IMR-90 (cell line): Measurements from ENCODE around the gene HEATR5A. TPM values are rescaled to one million over a fixed set of nuclear protein-coding genes. Genes with fewer than 3 reads are reported as not detected.

Source experiments
- ATAC-seq: fragments of 200-7000 bp; cut with Tn5 transposase; 2 replicates; pipeline ENCODE4 v1.9.1; 2020; ENCODE audit warnings: low read depth, mild to moderate bottlenecking, moderate library complexity
- BruUV-seq: library from RNA; stranded (reverse); fragments of 400-500 nt; replicated peaks from 2 replicates; lab custom pipeline; 2021; lab: Mats Ljungman, UMichigan
- CTCF ChIA-PET: fragments of 300-600 bp; formaldehyde crosslinking; extraction: SDS; loops from one replicate; lab custom pipeline; 2021; ENCODE audit warnings: antibody characterized with exemption; lab: Yijun Ruan, JAX
- POLR2A ChIA-PET: fragments of 300-600 bp; sonication (Branson Sonifier 250); formaldehyde crosslinking; loops from one replicate; lab custom pipeline; 2022; ENCODE audit warnings: antibody characterized with exemption; ENCODE audit not compliant: unreplicated experiment; lab: Charles Lee
- DNase-seq: peaks from one replicate; pipeline ENCODE4 v3.0.0; 2013
- H2AFZ ChIP-seq: replicated peaks from 2 replicates; pipeline ENCODE3; 2013; ENCODE audit warnings: low read length, mild to moderate bottlenecking; ENCODE audit not compliant: poor library complexity
- H2AK5ac ChIP-seq: 2 replicates; pipeline ENCODE4 v1.6.1; 2013; ENCODE audit warnings: low read depth, low read length, inconsistent platforms
- H2AK9ac ChIP-seq: replicated peaks from 2 replicates; pipeline ENCODE3; 2013; ENCODE audit warnings: mild to moderate bottlenecking, low read depth, low read length, moderate library complexity; ENCODE audit not compliant: poor library complexity
- H2BK120ac ChIP-seq: 2 replicates; pipeline ENCODE4 v1.6.1; 2013; ENCODE audit warnings: low read depth, low read length, inconsistent platforms
- H2BK15ac ChIP-seq: 3 replicates; pipeline ENCODE4 v1.6.1; 2013; ENCODE audit warnings: low read depth, low read length, inconsistent platforms
- H2BK20ac ChIP-seq: 2 replicates; pipeline ENCODE4 v1.6.1; 2013; ENCODE audit warnings: low read depth, mild to moderate bottlenecking, inconsistent platforms, low read length, moderate library complexity
- H2BK5ac ChIP-seq: 2 replicates; pipeline ENCODE4 v1.6.1; 2013; ENCODE audit warnings: mild to moderate bottlenecking, low read depth, low read length, inconsistent platforms; ENCODE audit not compliant: poor library complexity, severe bottlenecking
- H3K14ac ChIP-seq: replicated peaks from 2 replicates; pipeline ENCODE4 v1.6.1; 2013; ENCODE audit warnings: low read depth, low read length, inconsistent platforms
- H3K18ac ChIP-seq: 2 replicates; pipeline ENCODE4 v1.6.1; 2013; ENCODE audit warnings: low read depth, low read length, control low read depth
- H3K23ac ChIP-seq: 2 replicates; pipeline ENCODE4 v1.6.1; 2013; ENCODE audit warnings: low read depth, low read length, inconsistent platforms
- H3K27ac ChIP-seq: 2 replicates; pipeline ENCODE4 v1.5.1; 2013; ENCODE audit warnings: mild to moderate bottlenecking, control low read depth, low read length; ENCODE audit not compliant: insufficient read depth
- H3K27me3 ChIP-seq: 2 replicates; pipeline ENCODE4 v1.6.1; 2013; ENCODE audit warnings: low read length; ENCODE audit not compliant: control insufficient read depth, insufficient read depth
- H3K36me3 ChIP-seq: 2 replicates; pipeline ENCODE4 v1.6.1; 2013; ENCODE audit warnings: low read length, mixed read lengths; ENCODE audit not compliant: control insufficient read depth, insufficient read depth
- H3K4ac ChIP-seq: 2 replicates; pipeline ENCODE4 v1.6.1; 2013; ENCODE audit warnings: low read depth, low read length, inconsistent platforms
- H3K4me1 ChIP-seq: 2 replicates; pipeline ENCODE4 v1.6.1; 2013; ENCODE audit warnings: low read length, mixed read lengths; ENCODE audit not compliant: control insufficient read depth, insufficient read depth
- H3K4me2 ChIP-seq: 2 replicates; pipeline ENCODE4 v1.6.1; 2013; ENCODE audit warnings: low read depth, mild to moderate bottlenecking, control low read depth, low read length, moderate library complexity
- H3K4me3 ChIP-seq: 2 replicates; pipeline ENCODE4 v1.5.1; 2013; ENCODE audit warnings: low read depth, mild to moderate bottlenecking, control low read depth, low read length, moderate library complexity; ENCODE audit not compliant: insufficient read depth
- H3K56ac ChIP-seq: 2 replicates; pipeline ENCODE4 v1.6.1; 2013; ENCODE audit warnings: low read length, inconsistent platforms; ENCODE audit not compliant: insufficient read depth; ENCODE audit errors: extremely low read depth
- H3K79me1 ChIP-seq, 2 experiments: 2 replicates each; pipeline ENCODE4 v1.6.1; 2013; ENCODE audit warnings: low read length in 2 of 2, inconsistent platforms in 1 of 2, low read depth in 1 of 2
- H3K9ac ChIP-seq: 2 replicates; pipeline ENCODE4 v1.6.1; 2013; ENCODE audit warnings: low read depth, low read length, control low read depth
- H3K9me1 ChIP-seq: 2 replicates; pipeline ENCODE4 v1.6.1; 2013; ENCODE audit warnings: low read length, inconsistent platforms; ENCODE audit not compliant: insufficient read depth
- H3K9me3 ChIP-seq: 2 replicates; pipeline ENCODE4 v1.6.1; 2013; ENCODE audit warnings: low read length; ENCODE audit not compliant: control insufficient read depth, insufficient read depth
- H4K20me1 ChIP-seq: 2 replicates; pipeline ENCODE4 v1.6.1; 2013; ENCODE audit warnings: low read length, inconsistent platforms; ENCODE audit not compliant: insufficient read depth
- H4K5ac ChIP-seq: 2 replicates; pipeline ENCODE4 v1.6.1; 2013; ENCODE audit warnings: mild to moderate bottlenecking, low read depth, low read length, control low read depth
- H4K8ac ChIP-seq, 2 experiments: 2 replicates each; pipeline ENCODE4 v1.6.1; 2013; ENCODE audit warnings: low read depth in 2 of 2, low read length in 2 of 2, control low read depth in 1 of 2, inconsistent platforms in 1 of 2
- H4K91ac ChIP-seq: 2 replicates; pipeline ENCODE4 v1.6.1; 2013; ENCODE audit warnings: low read depth, low read length, inconsistent platforms; ENCODE audit not compliant: insufficient read depth
- BHLHE40 ChIP-seq: fragments of 150-350 bp; IDR thresholded peaks from 2 replicates; pipeline ENCODE4 v1.6.1; 2016; ENCODE audit warnings: mild to moderate bottlenecking, low read depth, low read length
- CEBPB ChIP-seq: IDR thresholded peaks from 2 replicates; pipeline ENCODE4 v1.6.1; 2012; ENCODE audit warnings: low read depth, low read length, improper control_type of control experiment
- CHD1 ChIP-seq: IDR thresholded peaks from 2 replicates; pipeline ENCODE4 v1.6.1; 2012; ENCODE audit warnings: low read depth, low read length, improper control_type of control experiment
- CTCF ChIP-seq: conservative IDR thresholded peaks from 2 replicates; pipeline ENCODE4 v1.5.1; 2012; ENCODE audit warnings: mild to moderate bottlenecking, low read depth, low read length, improper control_type of control experiment
- FOS ChIP-seq: fragments of 150-350 bp; IDR thresholded peaks from 2 replicates; pipeline ENCODE4 v1.6.1; 2016; ENCODE audit warnings: low read depth, low read length
- MAFK ChIP-seq: IDR thresholded peaks from 2 replicates; pipeline ENCODE4 v1.6.1; 2012; ENCODE audit warnings: low read depth, low read length, improper control_type of control experiment
- MAZ ChIP-seq: IDR thresholded peaks from 2 replicates; pipeline ENCODE4 v1.6.1; 2012; ENCODE audit warnings: low read depth, mild to moderate bottlenecking, low read length, improper control_type of control experiment, moderate library complexity, borderline replicate concordance
- NFE2L2 ChIP-seq: fragments of 150-350 bp; IDR thresholded peaks from 2 replicates; pipeline ENCODE4 v1.6.1; 2016; ENCODE audit warnings: low read depth, mild to moderate bottlenecking, low read length
- POLR2A ChIP-seq: IDR thresholded peaks from 2 replicates; pipeline ENCODE4 v1.6.1; 2012; ENCODE audit warnings: mild to moderate bottlenecking, low read depth, low read length
- RCOR1 ChIP-seq: IDR thresholded peaks from 2 replicates; pipeline ENCODE4 v1.6.1; 2012; ENCODE audit warnings: mild to moderate bottlenecking, low read length, improper control_type of control experiment; ENCODE audit not compliant: insufficient replicate concordance
- RFX5 ChIP-seq: IDR thresholded peaks from 2 replicates; pipeline ENCODE4 v1.8.0; 2012; ENCODE audit warnings: low read depth, mild to moderate bottlenecking, low read length, moderate library complexity
- SMC3 ChIP-seq: fragments of 150-350 bp; IDR thresholded peaks from 2 replicates; pipeline ENCODE4 v1.6.1; 2016; ENCODE audit warnings: low read depth, mild to moderate bottlenecking, antibody characterized with exemption, low read length, moderate library complexity
- USF2 ChIP-seq: fragments of 150-350 bp; IDR thresholded peaks from 2 replicates; pipeline ENCODE4 v1.6.1; 2017; ENCODE audit warnings: mild to moderate bottlenecking, antibody characterized with exemption, low read length, low read depth
- WGBS, 2 experiments: methylation state at CpG; one replicate each; pipeline versions ENCODE4 v1.1.5 to v1.1.7; 2013; ENCODE audit warnings: missing lambda C conversion rate in 2 of 2; ENCODE audit not compliant: insufficient read length in 1 of 2; ENCODE audit errors: extremely low coverage in 2 of 2; 5-methylcytosine and 5-hydroxymethylcytosine counted together
- dilution Hi-C: fragments of 300-500 bp; cut with HindIII; formaldehyde crosslinking; loops from one replicate; pipeline ENCODE4 v1.14.3; 2018; ENCODE audit warnings: low sequenced_read_pairs; ENCODE audit not compliant: unreplicated experiment
- in situ Hi-C: fragments of 300-500 bp; cut with MboI; formaldehyde crosslinking; loops from 3 replicates; pipeline ENCODE4 v1.14.3; 2019; ENCODE audit warnings: low sequenced_read_pairs, inconsistent platforms, mixed read lengths
- intact Hi-C: fragments of 100-400 bp; cut with micrococcal nuclease; formaldehyde crosslinking; loops from 2 replicates; pipeline ENCODE4 v1.10.0; 2022
- polyA plus RNA-seq, 3 experiments: library from polyadenylated mRNA; depleted of rRNA; stranded (reverse); fragments of >200 nt; gene quantifications; 2 replicates each; pipeline ENCODE4 v1.2.3, GENCODE V29; 2012; ENCODE audit warnings: low replicate concordance in 1 of 3
- total RNA-seq: library from RNA; depleted of rRNA; stranded (reverse); fragments of >200 nt; gene quantifications from 2 replicates; pipeline ENCODE4 v1.2.3, GENCODE V29; 2012
- TF ChIP-seq, protein P1 (sequence below): fragments of 150-350 bp; IDR thresholded peaks from 2 replicates; pipeline ENCODE4 v1.6.1; 2016; ENCODE audit warnings: low read depth, mild to moderate bottlenecking, low read length, moderate library complexity, borderline replicate concordance

The HEATR5A gene
- total and polyA plus RNA-seq, 2 of the 4 experiments (the other 2 are of a cell fraction), result 14.0 to 48.9 TPM

DNA sequence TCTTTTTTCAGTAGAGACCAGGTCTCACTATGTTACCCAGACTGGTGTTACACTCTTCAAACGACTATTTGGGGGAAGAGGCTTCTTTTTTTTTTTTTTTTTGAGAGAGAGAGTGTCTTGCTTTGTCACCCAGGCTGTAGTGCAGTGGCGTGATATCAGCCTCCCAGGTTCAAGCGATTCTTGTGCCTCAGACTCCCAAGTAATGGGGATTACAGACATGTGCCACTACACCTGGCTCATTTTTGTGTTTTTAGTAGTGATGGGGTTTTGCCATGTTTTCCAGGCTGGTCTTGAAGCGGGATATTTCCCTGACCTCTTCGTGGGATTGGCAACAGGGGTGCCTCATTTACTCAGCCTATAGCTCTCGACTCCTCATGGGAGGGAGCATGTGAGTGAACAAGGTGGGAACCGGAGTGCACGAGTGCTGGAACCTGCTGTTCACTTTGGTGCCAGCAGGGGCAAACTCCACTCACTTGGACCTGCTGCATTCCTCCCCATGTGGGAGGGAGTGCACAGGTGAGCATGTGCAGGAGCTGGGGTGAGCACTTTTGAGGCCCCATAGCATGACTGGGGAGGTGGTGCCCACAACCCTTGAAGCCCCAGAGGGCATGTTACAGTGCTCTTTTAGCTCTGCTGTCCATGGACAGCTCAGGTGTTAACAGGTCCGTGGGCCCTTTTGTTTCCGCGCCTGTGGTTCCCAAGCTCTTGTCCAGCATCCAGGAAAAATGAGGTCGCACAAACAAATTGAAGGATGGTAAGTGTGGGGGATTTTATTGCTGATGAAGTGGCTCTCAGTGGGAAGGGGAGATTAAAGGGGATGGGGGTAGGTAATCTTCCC, 133.7 kb downstream of the HEATR5A start:
- intact Hi-C loops (no loop called here), in situ Hi-C loops (no loop called here), dilution Hi-C loops (no loop called here)
- Histone ChIP-seq H3K27ac (no peak overlapping the region), H3K56ac (no peak overlapping the region), H3K4me2 (no peak overlapping the region), H2AK5ac (no peak overlapping the region; the same call in 1 of the 2 replicates), H3K4me1 (no peaks in the 10 kb centered on the region), H3K36me3 (no peaks in the 10 kb centered on the region), H4K91ac (no peak overlapping the region), H3K18ac (no peak overlapping the region), H2BK15ac (no peak overlapping the region), H2AK9ac (no peak overlapping the region), H3K9me3 (no peaks in the 10 kb centered on the region), H2BK5ac (no peak overlapping the region), H3K4ac (no peak overlapping the region), H4K5ac (no peak overlapping the region), H3K9me1 (peaks cover 4% of the 10 kb centered on the region; the same call in 1 of the 2 replicates), H2BK120ac (no peak overlapping the region), H3K4me3 (no peak overlapping the region), H2AFZ (no peak overlapping the region), H4K8ac (no peak overlapping the region), H2BK20ac (no peak overlapping the region), H3K79me1 (no peaks in the 10 kb centered on the region), H3K9ac (no peak overlapping the region), H4K20me1 (no peaks in the 10 kb centered on the region), H3K23ac (no peak overlapping the region), H3K14ac (no peak overlapping the region), H3K27me3 (no peaks in the 10 kb centered on the region)
- POLR2A ChIA-PET, result interaction anchor here (0.6 kb wide), 1 partner anchor 371 kb away, joined by 9 read pairs; no protein-coding TSS in a partner anchor
- no TSS peak for BruUV-seq
- TF ChIP-seq CHD1 (no peak), USF2 (no peak), CTCF (no peak), RFX5 (no peak), MAZ (no peak), NFE2L2 (no peak), MAFK (no peak), RCOR1 (no peak), POLR2A (no peak), CEBPB (no peak), BHLHE40 (no peak), FOS (no peak), SMC3 (no peak)
- TF ChIP-seq, protein P1, sequence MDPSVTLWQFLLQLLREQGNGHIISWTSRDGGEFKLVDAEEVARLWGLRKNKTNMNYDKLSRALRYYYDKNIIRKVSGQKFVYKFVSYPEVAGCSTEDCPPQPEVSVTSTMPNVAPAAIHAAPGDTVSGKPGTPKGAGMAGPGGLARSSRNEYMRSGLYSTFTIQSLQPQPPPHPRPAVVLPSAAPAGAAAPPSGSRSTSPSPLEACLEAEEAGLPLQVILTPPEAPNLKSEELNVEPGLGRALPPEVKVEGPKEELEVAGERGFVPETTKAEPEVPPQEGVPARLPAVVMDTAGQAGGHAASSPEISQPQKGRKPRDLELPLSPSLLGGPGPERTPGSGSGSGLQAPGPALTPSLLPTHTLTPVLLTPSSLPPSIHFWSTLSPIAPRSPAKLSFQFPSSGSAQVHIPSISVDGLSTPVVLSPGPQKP, result no peak
- ATAC-seq, result no peak
- no peak for DNase-seq
- WGBS, 2 experiments, result 87% methylated on average over 3 of the region's 12 CpGs; no CpG with 5 or more reads in 1 of the 2 experiments
- CTCF ChIA-PET, result no interaction called here
